Kidney epithelial cell (primary cell): ENCODE measurements around the gene MRM2. TPM values are rescaled to one million over a fixed set of nuclear protein-coding genes. Genes with fewer than 3 reads are reported as not detected.

ENCODE experiments used
- DNase-seq: peaks from one replicate; pipeline ENCODE4 v3.0.0-alpha.2; 2010; ENCODE audit warnings: low read depth
- H3K27me3 ChIP-seq: 2 replicates; pipeline ENCODE4 v1.6.0; 2011; ENCODE audit warnings: low read length; ENCODE audit not compliant: control insufficient read depth, insufficient read depth
- H3K36me3 ChIP-seq: 2 replicates; pipeline ENCODE4 v1.5.1; 2011; ENCODE audit warnings: low read length; ENCODE audit not compliant: control insufficient read depth, insufficient read depth
- H3K4me3 ChIP-seq: 2 replicates; pipeline ENCODE4 v1.5.1; 2011; ENCODE audit warnings: low read depth, mild to moderate bottlenecking, control low read depth, low read length
- CTCF ChIP-seq: IDR thresholded peaks from 2 replicates; pipeline ENCODE4 v1.5.1; 2011; ENCODE audit warnings: mild to moderate bottlenecking, moderate library complexity, low read length, control low read depth, inconsistent platforms; ENCODE audit not compliant: insufficient read depth, poor library complexity, severe bottlenecking
- total RNA-seq: library from RNA; depleted of rRNA; stranded (reverse); fragments of >200 nt; gene quantifications from 2 replicates; pipeline ENCODE4 v1.2.3, GENCODE V29; 2015

MRM2 gene
- total RNA-seq, 1 donor from 2014 or later = 26.3 TPM

GRCh38 chr7:2202901-2203765 lies 38.9 kb downstream of the MRM2 start:
- Histone ChIP-seq H3K27me3 (no peaks in the 10 kb centered on the region), H3K36me3 (peaks cover 1% of the 10 kb centered on the region), H3K4me3 (no peak overlapping the region)
- no peak for DNase-seq
- no peak for TF ChIP-seq CTCF

- no peak for TF ChIP-seq CTCF
- peaks cover 1% of the 10 kb centered on the region for H3K36me3 ChIP-seq
- H3K27me3 ChIP-seq = no peaks in the 10 kb centered on the region
- DNase-seq = no peak
- no peak overlapping the region for H3K4me3 ChIP-seq
Measured at GRCh38 chr7:2202361-2202761, 39.6 kb downstream of the MRM2 start.

GRCh38 chr7:2201686-2202360 lies 40.2 kb downstream of the MRM2 start:
- Histone ChIP-seq H3K27me3 (no peaks in the 10 kb centered on the region), H3K36me3 (peaks cover 1% of the 10 kb centered on the region), H3K4me3 (no peak overlapping the region)
- no peak for TF ChIP-seq CTCF
- no peak for DNase-seq

- no peak for TF ChIP-seq CTCF
- Histone ChIP-seq H3K27me3 (no peaks in the 10 kb centered on the region), H3K36me3 (peaks cover 1% of the 10 kb centered on the region), H3K4me3 (no peak overlapping the region)
- no peak for DNase-seq
Measured at GRCh38 chr7:2201128-2201527, 40.9 kb downstream of the MRM2 start.

GRCh38 chr7:2200584-2200980 lies 41.4 kb downstream of the MRM2 start:
- no peak overlapping the region for H3K4me3 ChIP-seq
- peaks cover 5% of the 10 kb centered on the region for H3K36me3 ChIP-seq
- DNase-seq = no peak
- TF ChIP-seq CTCF = no peak
- no peaks in the 10 kb centered on the region for H3K27me3 ChIP-seq
